Activated B cell treated with CpG ODN at 0.5 μM for 24 hours (primary cell): ENCODE data around the gene HP1BP3. TPM values are rescaled to one million over a fixed set of nuclear protein-coding genes. Genes with fewer than 3 reads are reported as not detected.

Experiments used
- ATAC-seq: fragments of 200-7000 bp; cut with Tn5 transposase; one replicate; pipeline ENCODE4 v1.10.0; 2021; ENCODE audit warnings: low read depth, mild to moderate bottlenecking, moderate library complexity
- CTCF ChIA-PET: fragments of 350-600 bp; sonication (Branson Sonifier 250); formaldehyde crosslinking; loops from one replicate; lab custom pipeline; 2021; ENCODE audit warnings: antibody characterized with exemption; lab: Charles Lee
- POLR2A ChIA-PET: fragments of 350-600 bp; sonication (Branson Sonifier 250); formaldehyde crosslinking; loops from one replicate; lab custom pipeline; 2021; ENCODE audit warnings: antibody characterized with exemption; lab: Charles Lee
- DNase-seq: peaks from one replicate; pipeline ENCODE4 v3.0.0; 2022
- H3K27ac Mint-ChIP-seq: one replicate; pipeline ENCODE4 v1.8.0; 2020; ENCODE audit warnings: mixed read lengths
- H3K27me3 Mint-ChIP-seq: one replicate; pipeline ENCODE4 v1.8.0; 2021; ENCODE audit warnings: mixed read lengths
- H3K36me3 Mint-ChIP-seq: one replicate; pipeline ENCODE4 v1.8.0; 2021; ENCODE audit warnings: low read depth, mixed read lengths
- H3K4me1 Mint-ChIP-seq: one replicate; pipeline ENCODE4 v1.8.0; 2021; ENCODE audit warnings: mixed read lengths
- H3K4me3 Mint-ChIP-seq: one replicate; pipeline ENCODE4 v1.8.0; 2020; ENCODE audit warnings: mild to moderate bottlenecking, mixed read lengths
- H3K9me3 Mint-ChIP-seq: one replicate; pipeline ENCODE4 v1.8.0; 2020; ENCODE audit warnings: mixed read lengths
- intact Hi-C: fragments of 100-400 bp; cut with micrococcal nuclease; formaldehyde crosslinking; loops from one replicate; pipeline ENCODE4 v1.15.1; 2024
- total RNA-seq: library from RNA; stranded (reverse); gene quantifications from 2 replicates; pipeline ENCODE4 v1.2.3, GENCODE V29; 2022
- TF ChIP-seq, protein P1 (sequence below): fragments of 200-600 bp; IDR thresholded peaks from one replicate; pipeline ENCODE4 v1.8.0; 2022; ENCODE audit warnings: antibody characterized with exemption, mild to moderate bottlenecking

Gene HP1BP3
- total RNA-seq, 1 donor from 2014 or later, result 183 TPM

DNA sequence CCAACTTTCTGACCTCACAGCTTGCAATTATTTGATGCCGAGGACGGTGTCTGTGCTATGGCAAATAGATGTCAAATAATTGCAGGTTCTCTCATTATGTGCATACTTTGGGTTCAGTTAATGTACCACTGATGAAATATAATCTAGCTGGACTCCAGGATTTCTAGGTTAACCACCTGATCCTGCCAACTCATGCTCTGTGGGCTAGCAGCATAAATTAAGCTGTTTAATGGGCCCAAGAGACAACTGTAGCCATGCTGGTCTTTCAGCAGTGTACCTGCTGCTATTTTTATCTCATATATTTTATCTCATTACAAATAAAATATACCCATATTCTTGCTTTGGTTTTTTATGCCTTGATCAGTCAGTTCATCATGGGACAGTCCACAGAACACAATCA is 43.3 kb upstream of the HP1BP3 start:
- Mint-ChIP-seq H3K27ac (no peak overlapping the region), H3K9me3 (no peaks in the 10 kb centered on the region), H3K27me3 (no peaks in the 10 kb centered on the region), H3K36me3 (peaks cover 56% of the 10 kb centered on the region), H3K4me1 (no peaks in the 10 kb centered on the region), H3K4me3 (no peak overlapping the region)
- TF ChIP-seq, protein P1, sequence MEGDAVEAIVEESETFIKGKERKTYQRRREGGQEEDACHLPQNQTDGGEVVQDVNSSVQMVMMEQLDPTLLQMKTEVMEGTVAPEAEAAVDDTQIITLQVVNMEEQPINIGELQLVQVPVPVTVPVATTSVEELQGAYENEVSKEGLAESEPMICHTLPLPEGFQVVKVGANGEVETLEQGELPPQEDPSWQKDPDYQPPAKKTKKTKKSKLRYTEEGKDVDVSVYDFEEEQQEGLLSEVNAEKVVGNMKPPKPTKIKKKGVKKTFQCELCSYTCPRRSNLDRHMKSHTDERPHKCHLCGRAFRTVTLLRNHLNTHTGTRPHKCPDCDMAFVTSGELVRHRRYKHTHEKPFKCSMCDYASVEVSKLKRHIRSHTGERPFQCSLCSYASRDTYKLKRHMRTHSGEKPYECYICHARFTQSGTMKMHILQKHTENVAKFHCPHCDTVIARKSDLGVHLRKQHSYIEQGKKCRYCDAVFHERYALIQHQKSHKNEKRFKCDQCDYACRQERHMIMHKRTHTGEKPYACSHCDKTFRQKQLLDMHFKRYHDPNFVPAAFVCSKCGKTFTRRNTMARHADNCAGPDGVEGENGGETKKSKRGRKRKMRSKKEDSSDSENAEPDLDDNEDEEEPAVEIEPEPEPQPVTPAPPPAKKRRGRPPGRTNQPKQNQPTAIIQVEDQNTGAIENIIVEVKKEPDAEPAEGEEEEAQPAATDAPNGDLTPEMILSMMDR, result no peak
- intact Hi-C loops, result no loop called here
- POLR2A ChIA-PET, result no interaction called here
- CTCF ChIA-PET, result no interaction called here
- DNase-seq, result no peak
- ATAC-seq, result no peak

DNA sequence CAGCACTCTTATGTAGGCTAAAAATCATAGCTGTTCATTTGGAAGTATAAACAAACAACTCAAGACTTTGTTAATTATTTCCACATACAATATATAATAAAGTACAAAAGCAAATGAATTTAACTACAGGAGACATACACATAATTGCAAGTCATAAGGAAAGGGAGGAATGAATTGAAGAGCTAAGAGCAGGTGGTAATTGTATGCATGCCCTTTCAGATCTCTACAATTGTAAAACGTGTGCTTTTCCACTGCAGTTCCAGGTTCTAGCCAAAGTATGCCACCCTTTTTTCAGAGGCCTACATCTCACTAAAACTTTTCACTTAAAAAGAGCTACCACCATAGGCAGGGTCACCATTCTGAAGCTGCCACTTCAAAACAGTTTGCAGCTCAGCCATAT is 42.8 kb upstream of the HP1BP3 start:
- DNase-seq (no peak), ATAC-seq (no peak)
- TF ChIP-seq, protein P1, result no peak
- ChIA-PET POLR2A (no interaction called here), CTCF (no interaction called here)
- no peak overlapping the region for H3K4me3 Mint-ChIP-seq
- no peaks in the 10 kb centered on the region for H3K27me3 Mint-ChIP-seq
- H3K27ac Mint-ChIP-seq, result no peak overlapping the region
- intact Hi-C loops, result no loop called here
- H3K9me3 Mint-ChIP-seq, result no peaks in the 10 kb centered on the region
- peaks cover 54% of the 10 kb centered on the region for H3K36me3 Mint-ChIP-seq
- no peaks in the 10 kb centered on the region for H3K4me1 Mint-ChIP-seq

DNA sequence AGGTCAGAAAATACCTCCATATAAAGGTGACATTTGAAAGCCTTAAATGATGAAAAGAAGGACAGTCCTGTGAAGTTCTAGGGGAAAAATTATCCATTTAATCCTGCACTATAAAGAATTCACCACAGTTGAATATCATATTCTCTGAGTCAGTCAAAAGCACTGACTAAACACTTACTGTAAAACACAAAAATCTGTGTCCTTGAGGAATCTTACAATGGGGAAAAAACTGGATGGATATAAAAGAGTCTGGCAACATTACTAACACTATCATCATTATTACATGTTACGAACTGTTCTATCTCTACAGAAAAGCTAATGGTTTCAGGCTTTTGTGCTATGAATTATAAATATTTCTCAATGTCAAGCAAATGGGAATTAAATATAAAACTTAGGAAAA is 42.4 kb upstream of the HP1BP3 start:
- H3K9me3 Mint-ChIP-seq, result no peaks in the 10 kb centered on the region
- TF ChIP-seq, protein P1, result no peak
- ATAC-seq (no peak), DNase-seq (no peak)
- POLR2A ChIA-PET, result no interaction called here
- no peaks in the 10 kb centered on the region for H3K4me1 Mint-ChIP-seq
- no peak overlapping the region for H3K27ac Mint-ChIP-seq
- intact Hi-C loops, result no loop called here
- CTCF ChIA-PET, result no interaction called here
- no peaks in the 10 kb centered on the region for H3K27me3 Mint-ChIP-seq
- peaks cover 54% of the 10 kb centered on the region for H3K36me3 Mint-ChIP-seq
- H3K4me3 Mint-ChIP-seq, result no peak overlapping the region

DNA sequence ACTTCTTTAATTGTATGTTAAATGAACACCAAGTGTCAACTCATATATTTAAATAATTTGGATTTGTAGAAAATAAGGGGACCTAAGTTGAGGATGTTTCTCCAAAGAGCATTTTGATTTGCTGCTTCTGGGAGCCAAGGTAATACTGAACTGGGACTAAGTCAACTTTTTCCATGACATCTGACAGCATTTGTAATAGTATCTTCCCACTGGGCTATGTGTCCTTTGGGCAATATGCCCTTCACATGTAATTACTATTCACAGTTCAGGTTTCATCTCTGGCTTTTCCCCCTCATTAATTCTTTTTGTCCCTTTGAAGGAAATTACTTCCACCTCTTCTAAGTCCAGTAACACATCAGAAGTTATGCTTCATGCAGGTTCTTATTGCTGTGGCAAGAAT is 36.7 kb upstream of the HP1BP3 start:
- Mint-ChIP-seq H3K36me3 (peaks cover 71% of the 10 kb centered on the region), H3K4me1 (no peaks in the 10 kb centered on the region), H3K27ac (no peak overlapping the region), H3K9me3 (no peaks in the 10 kb centered on the region), H3K4me3 (no peak overlapping the region), H3K27me3 (no peaks in the 10 kb centered on the region)
- ATAC-seq (no peak), DNase-seq (no peak)
- ChIA-PET POLR2A (no interaction called here), CTCF (no interaction called here)
- TF ChIP-seq, protein P1, result no peak
- intact Hi-C loops, result no loop called here

DNA sequence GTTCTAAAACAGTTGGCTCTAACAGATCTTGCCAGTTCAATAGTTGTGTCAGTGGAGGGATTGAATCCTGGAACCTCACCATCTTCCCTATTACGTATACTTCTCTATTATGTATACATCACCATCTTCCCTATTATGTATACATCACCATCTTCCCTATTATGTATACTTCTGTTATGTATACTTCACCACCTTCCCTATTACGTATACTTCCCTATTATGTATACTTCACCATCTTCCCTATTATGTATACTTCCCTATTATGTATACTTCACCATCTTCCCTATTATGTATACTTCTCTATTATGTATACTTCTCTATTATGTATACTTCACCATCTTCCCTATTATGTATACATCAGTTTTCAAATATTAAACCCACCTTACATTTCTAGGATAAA is 34.4 kb upstream of the HP1BP3 start:
- TF ChIP-seq, protein P1, result no peak
- no peak for DNase-seq
- H3K27me3 Mint-ChIP-seq, result no peaks in the 10 kb centered on the region
- intact Hi-C loops, result no loop called here
- no peak overlapping the region for H3K27ac Mint-ChIP-seq
- POLR2A ChIA-PET, result no interaction called here
- no peaks in the 10 kb centered on the region for H3K4me1 Mint-ChIP-seq
- H3K36me3 Mint-ChIP-seq, result peaks cover 62% of the 10 kb centered on the region
- ATAC-seq, result no peak
- no peak overlapping the region for H3K4me3 Mint-ChIP-seq
- CTCF ChIA-PET, result no interaction called here
- H3K9me3 Mint-ChIP-seq, result no peaks in the 10 kb centered on the region
